DND-41 (cell line): ENCODE data around the gene HNF1B.

Experiments used
- ATAC-seq: fragments of 200-7000 bp; cut with Tn5 transposase; 3 replicates; pipeline ENCODE4 v1.9.1; 2021; ENCODE audit warnings: low read depth; ENCODE audit not compliant: insufficient read depth
- DNase-seq: peaks from one replicate; pipeline ENCODE4 v3.0.0-alpha.2; 2020
- H2AFZ ChIP-seq: 2 replicates; pipeline ENCODE4 v1.6.0; 2012; ENCODE audit warnings: low read depth, low read length
- H3K27ac ChIP-seq: 2 replicates; pipeline ENCODE4 v1.5.1; 2012; ENCODE audit warnings: low read length, inconsistent platforms
- H3K27me3 ChIP-seq: fragments of 200-600 bp; sonication (generic); 2 replicates; pipeline ENCODE4 v1.6.0; 2012; ENCODE audit warnings: low read length, mild to moderate bottlenecking, inconsistent platforms; ENCODE audit not compliant: insufficient read depth, poor library complexity
- H3K36me3 ChIP-seq: 2 replicates; pipeline ENCODE4 v1.5.1; 2012; ENCODE audit warnings: low read length, inconsistent platforms; ENCODE audit not compliant: insufficient read depth
- H3K4me1 ChIP-seq: 2 replicates; pipeline ENCODE4 v1.5.1; 2012; ENCODE audit warnings: mild to moderate bottlenecking, low read length; ENCODE audit not compliant: insufficient read depth
- H3K4me2 ChIP-seq: 2 replicates; pipeline ENCODE4 v1.6.0; 2012; ENCODE audit warnings: mild to moderate bottlenecking, moderate library complexity, low read length, inconsistent platforms; ENCODE audit not compliant: insufficient read depth
- H3K4me3 ChIP-seq, 2 experiments: fragments of 200-600 bp in 1 of 2; shearing (Covaris generic) in 1 of 2; 2 replicates each; pipeline ENCODE4 v1.5.1; 2012 to 2016; ENCODE audit warnings: inconsistent platforms in 2 of 2, low read length in 2 of 2, mild to moderate bottlenecking in 2 of 2, low read depth in 1 of 2, moderate library complexity in 1 of 2
- H3K79me2 ChIP-seq: 2 replicates; pipeline ENCODE4 v1.6.0; 2012; ENCODE audit warnings: low read length, inconsistent platforms; ENCODE audit not compliant: insufficient read depth
- H3K9ac ChIP-seq: 2 replicates; pipeline ENCODE4 v1.6.0; 2012; ENCODE audit warnings: low read depth, mild to moderate bottlenecking, inconsistent platforms, low read length, moderate library complexity
- H3K9me3 ChIP-seq: 2 replicates; pipeline ENCODE4 v1.5.1; 2012; ENCODE audit warnings: low read length, moderate library complexity, mild to moderate bottlenecking, inconsistent platforms; ENCODE audit not compliant: insufficient read depth, severe bottlenecking
- H4K20me1 ChIP-seq: 2 replicates; pipeline ENCODE4 v1.6.0; 2012; ENCODE audit warnings: low read length; ENCODE audit not compliant: insufficient read depth
- EZH2 ChIP-seq: IDR thresholded peaks from 3 replicates; pipeline ENCODE4 v1.6.1; 2012; ENCODE audit warnings: borderline replicate concordance, low read depth, mild to moderate bottlenecking, moderate library complexity, low read length, inconsistent platforms; ENCODE audit not compliant: severe bottlenecking
- TF ChIP-seq, protein P1 (sequence below): IDR thresholded peaks from 2 replicates; pipeline ENCODE4 v1.5.1; 2012; ENCODE audit warnings: borderline replicate concordance, low read length, moderate library complexity, mild to moderate bottlenecking; ENCODE audit not compliant: poor library complexity, severe bottlenecking; ENCODE audit errors: extremely low read depth

Gene HNF1B

DNA sequence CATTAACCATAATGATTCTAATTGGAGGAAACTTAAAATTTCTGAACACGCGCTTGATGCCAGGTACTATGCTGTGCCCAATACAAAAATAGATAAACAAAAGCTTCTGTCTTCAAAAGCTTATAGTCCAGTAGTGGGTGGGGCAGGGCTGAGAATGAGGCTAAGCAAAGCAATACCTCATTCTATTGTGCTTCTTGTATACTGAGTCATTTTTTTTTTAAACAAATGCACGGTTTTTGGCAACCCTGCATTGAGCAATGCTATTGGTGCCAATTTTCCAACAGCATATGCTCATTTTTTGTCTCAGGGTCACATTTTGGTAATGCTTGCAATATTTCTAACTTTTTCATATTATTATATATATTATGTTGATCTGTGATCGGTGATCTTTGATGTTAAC, 34.7 kb upstream of the HNF1B start:
- ATAC-seq: no peak
- Histone ChIP-seq H3K36me3 (no peaks in the 10 kb centered on the region), H2AFZ (no peak overlapping the region), H3K79me2 (no peaks in the 10 kb centered on the region), H3K4me1 (no peaks in the 10 kb centered on the region), H3K27me3 (peaks cover 7% of the 10 kb centered on the region), H3K27ac (no peak overlapping the region), H3K9me3 (no peaks in the 10 kb centered on the region), H3K4me2 (no peak overlapping the region), H3K4me3 (no peak overlapping the region), H4K20me1 (no peaks in the 10 kb centered on the region), H3K9ac (no peak overlapping the region)
- TF ChIP-seq, protein P1, sequence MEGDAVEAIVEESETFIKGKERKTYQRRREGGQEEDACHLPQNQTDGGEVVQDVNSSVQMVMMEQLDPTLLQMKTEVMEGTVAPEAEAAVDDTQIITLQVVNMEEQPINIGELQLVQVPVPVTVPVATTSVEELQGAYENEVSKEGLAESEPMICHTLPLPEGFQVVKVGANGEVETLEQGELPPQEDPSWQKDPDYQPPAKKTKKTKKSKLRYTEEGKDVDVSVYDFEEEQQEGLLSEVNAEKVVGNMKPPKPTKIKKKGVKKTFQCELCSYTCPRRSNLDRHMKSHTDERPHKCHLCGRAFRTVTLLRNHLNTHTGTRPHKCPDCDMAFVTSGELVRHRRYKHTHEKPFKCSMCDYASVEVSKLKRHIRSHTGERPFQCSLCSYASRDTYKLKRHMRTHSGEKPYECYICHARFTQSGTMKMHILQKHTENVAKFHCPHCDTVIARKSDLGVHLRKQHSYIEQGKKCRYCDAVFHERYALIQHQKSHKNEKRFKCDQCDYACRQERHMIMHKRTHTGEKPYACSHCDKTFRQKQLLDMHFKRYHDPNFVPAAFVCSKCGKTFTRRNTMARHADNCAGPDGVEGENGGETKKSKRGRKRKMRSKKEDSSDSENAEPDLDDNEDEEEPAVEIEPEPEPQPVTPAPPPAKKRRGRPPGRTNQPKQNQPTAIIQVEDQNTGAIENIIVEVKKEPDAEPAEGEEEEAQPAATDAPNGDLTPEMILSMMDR: no peak
- no peak for TF ChIP-seq EZH2
- no peak for DNase-seq

DNA sequence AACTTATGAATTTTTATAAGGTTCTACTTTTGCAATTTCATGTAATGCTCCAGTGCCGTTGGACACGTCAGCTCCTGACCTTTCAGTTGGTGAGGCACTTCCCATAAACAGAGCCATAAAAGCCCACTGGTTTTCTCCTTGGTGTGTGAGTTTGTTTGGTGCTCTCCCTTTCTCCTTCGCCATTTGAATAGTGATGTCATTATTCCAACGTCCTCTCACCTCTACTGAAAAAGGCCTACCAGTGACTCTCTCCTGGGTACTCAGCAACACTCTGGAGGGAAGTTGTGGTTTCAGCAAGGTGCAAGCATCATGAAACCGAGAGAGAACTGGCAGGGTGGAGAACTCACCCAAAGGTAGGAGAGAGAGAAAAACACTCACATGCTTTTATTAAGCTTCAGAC, 29.6 kb upstream of the HNF1B start:
- Histone ChIP-seq H3K27me3 (no peaks in the 10 kb centered on the region), H3K9ac (no peak overlapping the region), H3K27ac (no peak overlapping the region), H3K9me3 (no peaks in the 10 kb centered on the region), H3K4me3 (no peak overlapping the region), H3K36me3 (no peaks in the 10 kb centered on the region), H3K4me1 (no peaks in the 10 kb centered on the region), H3K79me2 (no peaks in the 10 kb centered on the region), H2AFZ (no peak overlapping the region), H4K20me1 (no peaks in the 10 kb centered on the region), H3K4me2 (no peak overlapping the region)
- DNase-seq (no peak), ATAC-seq (no peak; the same call in 2 of the 3 replicates)
- TF ChIP-seq, protein P1: no peak
- no peak for TF ChIP-seq EZH2

- DNase-seq: no peak
- TF ChIP-seq, protein P1: no peak
- no peak for TF ChIP-seq EZH2
- Histone ChIP-seq H3K79me2 (no peaks in the 10 kb centered on the region), H2AFZ (no peak overlapping the region), H3K27ac (no peak overlapping the region), H3K9ac (no peak overlapping the region), H3K27me3 (peaks cover 2% of the 10 kb centered on the region), H3K9me3 (no peaks in the 10 kb centered on the region), H3K4me2 (no peak overlapping the region), H3K4me3 (no peak overlapping the region), H3K36me3 (no peaks in the 10 kb centered on the region), H3K4me1 (no peaks in the 10 kb centered on the region), H4K20me1 (no peaks in the 10 kb centered on the region)
- ATAC-seq: no peak
These were observed 28.1 kb upstream of the HNF1B start for GRCh38 chr17:37772982-37773381.
